ENCODE data around the gene ABCG2.

DNA sequence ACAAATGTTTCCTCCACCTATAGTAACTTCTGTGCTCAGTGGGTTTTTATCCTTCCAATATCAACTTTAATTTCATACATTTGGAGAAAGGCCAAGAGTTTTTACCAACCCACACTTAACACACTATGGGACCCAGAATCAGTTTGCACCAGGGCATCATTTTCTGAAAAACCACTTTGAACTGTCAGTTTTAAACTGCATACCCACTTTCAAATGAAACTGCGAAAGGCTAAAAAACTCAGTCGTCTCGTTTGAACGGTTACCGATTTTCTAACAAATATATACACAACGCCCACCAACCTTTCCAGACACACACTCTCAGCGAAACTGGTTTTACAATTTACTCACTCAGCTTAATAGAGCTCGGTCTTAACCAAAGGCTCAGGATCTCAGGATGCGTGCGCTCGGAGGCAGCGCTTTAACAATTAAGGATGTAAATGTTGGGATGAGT lies 376 bp downstream of the ABCG2 start:
- TF ChIP-seq FOXM1 (IDR thresholded peaks at IDR 0.05; ENCODE audit: borderline replicate concordance) (no peak), ZNF384 (IDR thresholded peaks at IDR 0.05) (no peak), ARNT (IDR thresholded peaks at IDR 0.05) (no peak), TARDBP (IDR thresholded peaks at IDR 0.05) (no peak), SP1 (IDR thresholded peaks at IDR 0.05) (no peak), BHLHE40 (IDR thresholded peaks at IDR 0.05; ENCODE audit: borderline replicate concordance) (no peak), L3MBTL2 (conservative IDR thresholded peaks at IDR 0.05) (no peak), SUZ12 (IDR thresholded peaks at IDR 0.05) (no peak), ELF4 (IDR thresholded peaks at IDR 0.05) (no peak), NFRKB (IDR thresholded peaks at IDR 0.05) (no peak), FOXK2 (IDR thresholded peaks at IDR 0.05) (no peak), LEF1 (IDR thresholded peaks at IDR 0.05; ENCODE audit: borderline replicate concordance) (no peak)
- TF ChIP-seq, protein P1, sequence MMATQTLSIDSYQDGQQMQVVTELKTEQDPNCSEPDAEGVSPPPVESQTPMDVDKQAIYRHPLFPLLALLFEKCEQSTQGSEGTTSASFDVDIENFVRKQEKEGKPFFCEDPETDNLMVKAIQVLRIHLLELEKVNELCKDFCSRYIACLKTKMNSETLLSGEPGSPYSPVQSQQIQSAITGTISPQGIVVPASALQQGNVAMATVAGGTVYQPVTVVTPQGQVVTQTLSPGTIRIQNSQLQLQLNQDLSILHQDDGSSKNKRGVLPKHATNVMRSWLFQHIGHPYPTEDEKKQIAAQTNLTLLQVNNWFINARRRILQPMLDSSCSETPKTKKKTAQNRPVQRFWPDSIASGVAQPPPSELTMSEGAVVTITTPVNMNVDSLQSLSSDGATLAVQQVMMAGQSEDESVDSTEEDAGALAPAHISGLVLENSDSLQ (IDR thresholded peaks at IDR 0.05), result no peak

Data from HEK293T (cell line).